HEK293 (cell line): ENCODE measurements around the gene ALDH3A1.
A peak's percentile ranks its signal among the peaks of the same experiment; 100 is the strongest.

Source experiments
- CTCF ChIA-PET: fragments of 350-600 bp; formaldehyde crosslinking; extraction: SDS; loops from one replicate; lab custom pipeline; 2021; ENCODE audit warnings: antibody characterized with exemption; lab: Yijun Ruan, JAX
- POLR2A ChIA-PET: fragments of 300-600 bp; formaldehyde crosslinking; extraction: SDS; loops from one replicate; lab custom pipeline; 2020; ENCODE audit warnings: antibody characterized with exemption, inconsistent platforms; lab: Yijun Ruan, JAX
- H3K27ac ChIP-seq: fragments of 200-500 bp; sonication (Bioruptor generic); 2 replicates; pipeline ENCODE4 v1.5.1; 2014; ENCODE audit warnings: low read depth, low read length, control low read depth, inconsistent platforms; ENCODE audit errors: extremely low read depth
- H3K36me3 ChIP-seq, 2 experiments: fragments of 200-500 bp in 1 of 2; sonication (Bioruptor generic) in 1 of 2; 1 replicate in 1 of 2; 2 replicates in 1 of 2; pipeline ENCODE4 v1.5.1; 2014 to 2017; ENCODE audit warnings: inconsistent platforms in 2 of 2, low read length in 2 of 2; ENCODE audit not compliant: control insufficient read depth in 2 of 2, insufficient read depth in 1 of 2
- H3K4me1 ChIP-seq: fragments of 200-500 bp; sonication (Bioruptor generic); 2 replicates; pipeline ENCODE4 v1.5.1; 2014; ENCODE audit warnings: mild to moderate bottlenecking, low read length, inconsistent platforms; ENCODE audit not compliant: control insufficient read depth, insufficient read depth
- H3K4me3 ChIP-seq: 2 replicates; pipeline ENCODE4 v1.5.1; 2011; ENCODE audit warnings: low read depth, mild to moderate bottlenecking, control low read depth, low read length, moderate library complexity
- H3K9me3 ChIP-seq: fragments of 200-500 bp; sonication (Bioruptor generic); 2 replicates; pipeline ENCODE4 v1.5.1; 2014; ENCODE audit warnings: low read depth, low read length, inconsistent platforms; ENCODE audit not compliant: control insufficient read depth, insufficient read depth
- INSM2 ChIP-seq: fragments of 450-650 bp; formaldehyde crosslinking; IDR thresholded peaks from 2 replicates; pipeline ENCODE4 v1.5.1; 2016; ENCODE audit warnings: missing biosample characterization, missing genetic modification characterization
- KLF1 ChIP-seq: fragments of 450-650 bp; formaldehyde crosslinking; IDR thresholded peaks from 2 replicates; pipeline ENCODE4 v1.5.1; 2016; ENCODE audit warnings: missing biosample characterization, missing genetic modification characterization
- PBX3 ChIP-seq: sonication (generic); formaldehyde crosslinking; IDR thresholded peaks from 2 replicates; pipeline ENCODE4 v1.8.1; 2022; ENCODE audit warnings: mild to moderate bottlenecking, moderate library complexity, missing genetic modification reagents
- RBAK ChIP-seq: fragments of 450-650 bp; formaldehyde crosslinking; IDR thresholded peaks from 2 replicates; pipeline ENCODE4 v1.5.1; 2016; ENCODE audit warnings: missing biosample characterization, missing genetic modification characterization
- SCRT2 ChIP-seq: fragments of 450-650 bp; formaldehyde crosslinking; IDR thresholded peaks from 2 replicates; pipeline ENCODE4 v1.5.1; 2016; ENCODE audit warnings: missing biosample characterization, missing genetic modification characterization
- ZBTB1 ChIP-seq: fragments of 450-650 bp; formaldehyde crosslinking; IDR thresholded peaks from 2 replicates; pipeline ENCODE4 v1.5.1; 2016; ENCODE audit warnings: missing biosample characterization, missing genetic modification characterization
- ZBTB26 ChIP-seq: fragments of 450-650 bp; formaldehyde crosslinking; optimal IDR thresholded peaks from 2 replicates; pipeline ENCODE3; 2016; ENCODE audit warnings: missing biosample characterization, mild to moderate bottlenecking, missing genetic modification characterization
- ZEB2 ChIP-seq: fragments of 450-650 bp; formaldehyde crosslinking; IDR thresholded peaks from 2 replicates; pipeline ENCODE4 v1.5.1; 2016; ENCODE audit warnings: missing biosample characterization, missing genetic modification characterization
- ZFP69B ChIP-seq: fragments of 450-650 bp; formaldehyde crosslinking; IDR thresholded peaks from 2 replicates; pipeline ENCODE4 v1.5.1; 2016; ENCODE audit warnings: missing biosample characterization, missing genetic modification characterization
- ZIC2 ChIP-seq: fragments of 450-650 bp; formaldehyde crosslinking; IDR thresholded peaks from 2 replicates; pipeline ENCODE4 v1.5.1; 2016; ENCODE audit warnings: missing biosample characterization, missing genetic modification characterization
- ZNF155 ChIP-seq: fragments of 450-650 bp; formaldehyde crosslinking; IDR thresholded peaks from 2 replicates; pipeline ENCODE4 v1.5.1; 2016; ENCODE audit warnings: missing biosample characterization, missing genetic modification characterization
- ZNF2 ChIP-seq: fragments of 450-650 bp; formaldehyde crosslinking; IDR thresholded peaks from 2 replicates; pipeline ENCODE4 v1.5.1; 2016; ENCODE audit warnings: missing biosample characterization, missing genetic modification characterization
- ZNF354C ChIP-seq: fragments of 450-650 bp; formaldehyde crosslinking; IDR thresholded peaks from 2 replicates; pipeline ENCODE4 v1.5.1; 2016; ENCODE audit warnings: missing biosample characterization, missing genetic modification characterization, low read depth, borderline replicate concordance
- ZNF398 ChIP-seq: fragments of 450-650 bp; formaldehyde crosslinking; IDR thresholded peaks from 2 replicates; pipeline ENCODE4 v1.5.1; 2017; ENCODE audit warnings: missing biosample characterization, missing genetic modification characterization
- ZNF544 ChIP-seq: fragments of 450-650 bp; formaldehyde crosslinking; IDR thresholded peaks from 2 replicates; pipeline ENCODE4 v1.5.0; 2017; ENCODE audit warnings: missing biosample characterization, missing genetic modification characterization
- ZNF548 ChIP-seq: fragments of 450-650 bp; formaldehyde crosslinking; IDR thresholded peaks from 2 replicates; pipeline ENCODE4 v1.5.1; 2016; ENCODE audit warnings: missing biosample characterization, missing genetic modification characterization
- ZNF629 ChIP-seq: fragments of 450-650 bp; formaldehyde crosslinking; IDR thresholded peaks from 2 replicates; pipeline ENCODE4 v1.5.1; 2017; ENCODE audit warnings: missing biosample characterization, missing genetic modification characterization
- ZNF791 ChIP-seq: fragments of 450-650 bp; formaldehyde crosslinking; IDR thresholded peaks from 2 replicates; pipeline ENCODE4 v1.5.1; 2016; ENCODE audit warnings: missing biosample characterization, missing genetic modification characterization
- ZXDB ChIP-seq: fragments of 450-650 bp; formaldehyde crosslinking; IDR thresholded peaks from 2 replicates; pipeline ENCODE4 v1.5.1; 2016; ENCODE audit warnings: missing biosample characterization, missing genetic modification characterization
- TF ChIP-seq, protein P1 (sequence below): fragments of 450-650 bp; formaldehyde crosslinking; IDR thresholded peaks from 2 replicates; pipeline ENCODE4 v1.5.1; 2017; ENCODE audit warnings: missing biosample characterization, missing genetic modification characterization
- TF ChIP-seq, protein P2 (sequence below): fragments of 450-650 bp; formaldehyde crosslinking; IDR thresholded peaks from 2 replicates; pipeline ENCODE4 v1.5.1; 2017; ENCODE audit warnings: missing biosample characterization, missing genetic modification characterization

ALDH3A1 gene

GRCh38 chr17:19760746-19761145, 12.6 kb upstream of the ALDH3A1 start (continued):
- TF ChIP-seq INSM2 (tag by site-specific recombination), result no peak
- TF ChIP-seq, protein P1, sequence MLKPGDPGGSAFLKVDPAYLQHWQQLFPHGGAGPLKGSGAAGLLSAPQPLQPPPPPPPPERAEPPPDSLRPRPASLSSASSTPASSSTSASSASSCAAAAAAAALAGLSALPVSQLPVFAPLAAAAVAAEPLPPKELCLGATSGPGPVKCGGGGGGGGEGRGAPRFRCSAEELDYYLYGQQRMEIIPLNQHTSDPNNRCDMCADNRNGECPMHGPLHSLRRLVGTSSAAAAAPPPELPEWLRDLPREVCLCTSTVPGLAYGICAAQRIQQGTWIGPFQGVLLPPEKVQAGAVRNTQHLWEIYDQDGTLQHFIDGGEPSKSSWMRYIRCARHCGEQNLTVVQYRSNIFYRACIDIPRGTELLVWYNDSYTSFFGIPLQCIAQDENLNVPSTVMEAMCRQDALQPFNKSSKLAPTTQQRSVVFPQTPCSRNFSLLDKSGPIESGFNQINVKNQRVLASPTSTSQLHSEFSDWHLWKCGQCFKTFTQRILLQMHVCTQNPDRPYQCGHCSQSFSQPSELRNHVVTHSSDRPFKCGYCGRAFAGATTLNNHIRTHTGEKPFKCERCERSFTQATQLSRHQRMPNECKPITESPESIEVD (tag by site-specific recombination), result no peak
- TF ChIP-seq, protein P2, sequence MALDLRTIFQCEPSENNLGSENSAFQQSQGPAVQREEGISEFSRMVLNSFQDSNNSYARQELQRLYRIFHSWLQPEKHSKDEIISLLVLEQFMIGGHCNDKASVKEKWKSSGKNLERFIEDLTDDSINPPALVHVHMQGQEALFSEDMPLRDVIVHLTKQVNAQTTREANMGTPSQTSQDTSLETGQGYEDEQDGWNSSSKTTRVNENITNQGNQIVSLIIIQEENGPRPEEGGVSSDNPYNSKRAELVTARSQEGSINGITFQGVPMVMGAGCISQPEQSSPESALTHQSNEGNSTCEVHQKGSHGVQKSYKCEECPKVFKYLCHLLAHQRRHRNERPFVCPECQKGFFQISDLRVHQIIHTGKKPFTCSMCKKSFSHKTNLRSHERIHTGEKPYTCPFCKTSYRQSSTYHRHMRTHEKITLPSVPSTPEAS, result no peak
- TF ChIP-seq ZNF354C, result no peak
- no peak for TF ChIP-seq PBX3
- TF ChIP-seq ZNF629 (tag by site-specific recombination), result no peak
- TF ChIP-seq ZNF544 (tag by site-specific recombination), result no peak
- TF ChIP-seq ZFP69B, result no peak

DNA sequence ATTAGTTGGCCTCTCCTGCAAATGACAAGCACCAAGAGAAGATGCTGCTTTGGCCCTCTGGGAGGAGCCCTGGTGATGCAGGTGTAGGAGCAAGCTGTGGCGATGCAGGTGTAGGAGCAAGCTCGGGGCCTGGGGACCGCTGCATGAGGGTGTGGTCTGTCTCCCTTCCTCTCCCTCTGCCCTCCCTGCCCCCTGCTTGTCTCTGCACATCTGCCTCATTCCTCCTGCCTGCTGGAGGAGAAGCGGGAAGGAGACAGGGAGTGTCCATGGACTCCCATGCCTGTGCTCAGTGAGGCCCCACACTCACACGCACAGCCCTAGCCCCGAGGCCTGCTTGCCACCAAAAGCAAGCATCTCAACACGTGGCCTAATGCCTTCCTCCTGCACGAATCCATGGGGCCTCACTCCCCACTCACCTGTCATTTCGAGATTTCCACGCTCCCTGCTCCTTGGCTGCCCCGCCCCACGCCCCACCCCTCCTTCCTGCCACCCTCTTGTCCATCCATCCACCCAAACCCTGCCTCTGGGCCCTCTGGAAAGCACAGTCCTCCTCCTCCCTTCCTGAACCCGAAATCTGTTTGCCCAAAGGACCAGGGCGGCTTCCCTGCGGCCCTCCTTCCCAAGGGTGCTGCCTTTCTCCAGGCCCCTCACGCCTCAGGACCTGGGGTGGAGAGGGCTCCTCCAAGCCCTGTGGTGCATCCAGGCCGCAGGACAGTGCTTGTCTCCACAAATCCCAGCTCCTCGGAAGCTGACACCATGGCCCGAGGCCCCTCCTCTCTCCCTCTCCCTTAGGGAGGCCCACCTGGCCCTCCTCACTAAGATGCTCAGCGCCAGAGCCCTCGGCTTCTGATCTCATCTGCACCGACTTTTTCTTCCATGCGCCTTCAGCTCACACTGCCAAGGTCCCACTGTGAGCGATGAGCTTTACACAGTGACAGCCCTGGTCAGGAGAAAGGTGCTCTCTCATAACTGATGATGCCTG, 11.8 kb upstream of the ALDH3A1 start:
- CTCF ChIA-PET, result interaction anchor here (0.6 to 10.1 kb wide), 8 partner anchors 16 to 397 kb away, joined by 3 to 173 read pairs (median 7); partner anchors contain the start of gene B9D1
- no peak overlapping the region for H3K4me3 ChIP-seq
- TF ChIP-seq KLF1, result 0 out of 2 replicates have a peak, but pooled peaks have one; percentile 30
- no peak for TF ChIP-seq ZNF791 (tag by site-specific recombination)
- no peaks in the 10 kb centered on the region for H3K4me1 ChIP-seq
- POLR2A ChIA-PET, result interaction anchor here (1.2 kb wide), 1 partner anchor 15 kb away, joined by 5 read pairs; no protein-coding TSS in a partner anchor
- H3K27ac ChIP-seq, result no peak overlapping the region
- H3K36me3 ChIP-seq, result no peaks in the 10 kb centered on the region
- H3K9me3 ChIP-seq, result no peaks in the 10 kb centered on the region

- POLR2A ChIA-PET, result no interaction called here
- Histone ChIP-seq H3K4me3 (no peak overlapping the region), H3K27ac (no peak overlapping the region), H3K36me3 (no peaks in the 10 kb centered on the region), H3K4me1 (no peaks in the 10 kb centered on the region), H3K9me3 (no peaks in the 10 kb centered on the region)
- CTCF ChIA-PET, result interaction anchor here (1.0 to 7.5 kb wide), 3 partner anchors 9 to 244 kb away, joined by 3 to 80 read pairs (median 20); no protein-coding TSS in a partner anchor
- no peak for TF ChIP-seq ZBTB1 (tag by site-specific recombination)
- no peak for TF ChIP-seq RBAK
- no peak for TF ChIP-seq ZNF548 (tag by site-specific recombination)
- no peak for TF ChIP-seq SCRT2 (tag by site-specific recombination)
- TF ChIP-seq ZNF155 (tag by site-specific recombination), result no peak
- no peak for TF ChIP-seq ZXDB (tag by site-specific recombination)
- no peak for TF ChIP-seq ZBTB26
- no peak for TF ChIP-seq ZNF2
- TF ChIP-seq ZEB2 (tag by site-specific recombination), result no peak
- TF ChIP-seq ZNF398 (tag by site-specific recombination), result no peak
- TF ChIP-seq, protein P2, result no peak
- TF ChIP-seq ZIC2 (tag by site-specific recombination), result no peak
These were observed 9.6 kb upstream of the ALDH3A1 start for GRCh38 chr17:19757536-19758180.
